ENCODE data around the gene GBA2. TPM values are rescaled to one million over a fixed set of nuclear protein-coding genes. Genes with fewer than 3 reads are reported as not detected.

The GBA2 gene
- total RNA-seq, 4 donors from 2014 or later = 53.7 to 83.3 (median 65.0) TPM

- TF ChIP-seq POLR2A (IDR thresholded peaks at IDR 0.05) (no peak), CTCF (IDR thresholded peaks at IDR 0.05) (no peak)
- no peak overlapping the region for H3K4me3 ChIP-seq (ENCODE audit: low read depth, poor library complexity, severe bottlenecking)
- no peak for DNase-seq (ENCODE audit: low spot score in 2 of 2)
- WGBS, 2 donors = 86 to 88% methylated on average over 15 of the region's 15 CpGs
- intact Hi-C loops (cut with DNase I; ENCODE audit: low total_unique reads) = no loop called here
These were observed 30.1 kb downstream of the GBA2 start for GRCh38 chr9:35718721-35719511.

- intact Hi-C loops (cut with DNase I; ENCODE audit: low total_unique reads) = no loop called here
- TF ChIP-seq POLR2A (IDR thresholded peaks at IDR 0.05) (no peak), CTCF (IDR thresholded peaks at IDR 0.05) (no peak)
- H3K4me3 ChIP-seq (ENCODE audit: low read depth, poor library complexity, severe bottlenecking) = no peak overlapping the region
- DNase-seq (ENCODE audit: low spot score in 2 of 2) = no peak
- 90 to 91% methylated on average over 14 of the region's 14 CpGs for WGBS, 2 donors
These were observed 31.7 kb downstream of the GBA2 start for GRCh38 chr9:35717132-35717870.

GRCh38 chr9:35716230-35716629 is 32.8 kb downstream of the GBA2 start:
- intact Hi-C loops (cut with DNase I; ENCODE audit: low total_unique reads) = no loop called here
- no peak overlapping the region for H3K4me3 ChIP-seq (ENCODE audit: low read depth, poor library complexity, severe bottlenecking)
- WGBS, 2 donors = 86 to 94% methylated on average over 4 of the region's 4 CpGs
- TF ChIP-seq CTCF (IDR thresholded peaks at IDR 0.05) = no peak
- no peak for TF ChIP-seq POLR2A (IDR thresholded peaks at IDR 0.05)
- DNase-seq (ENCODE audit: low spot score in 2 of 2) = no peak

DNA sequence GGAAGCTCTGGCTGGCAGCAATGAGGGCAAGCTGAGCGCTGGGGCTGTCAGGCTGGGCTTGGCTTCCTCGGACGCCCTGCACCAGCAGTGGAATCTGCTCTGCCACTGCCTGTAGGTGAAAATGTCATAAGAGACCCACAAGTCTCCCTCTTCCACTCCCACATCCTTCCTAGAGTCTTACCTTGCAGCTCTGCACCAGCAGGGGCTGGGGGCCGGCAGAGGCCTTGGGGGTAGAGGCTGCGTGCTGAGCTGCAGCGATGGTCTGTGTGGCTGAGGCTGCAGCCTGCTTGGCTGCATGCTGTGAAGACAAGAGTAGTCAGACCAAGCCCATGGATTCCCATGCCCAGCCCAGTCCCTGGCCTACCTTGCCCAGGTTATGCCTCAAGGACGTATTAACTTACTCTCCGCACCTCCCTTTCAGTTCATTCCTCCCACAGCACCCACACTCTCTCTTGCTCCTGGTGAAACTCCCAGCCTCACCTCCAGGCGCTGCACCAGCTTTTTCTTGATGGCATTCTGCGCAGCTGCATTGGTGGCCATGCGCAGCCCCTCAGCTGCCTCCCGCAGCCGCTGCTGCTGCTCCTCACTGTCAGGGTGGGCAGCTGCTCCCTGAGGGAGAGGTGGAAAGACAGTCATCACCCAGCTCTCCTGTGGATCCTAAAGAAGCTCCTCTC is 34.3 kb downstream of the GBA2 start:
- H3K4me3 ChIP-seq (ENCODE audit: low read depth, poor library complexity, severe bottlenecking) = no peak overlapping the region
- WGBS, 2 donors = 91 to 95% methylated on average over 12 to 13 of the region's 13 CpGs
- no peak for DNase-seq (ENCODE audit: low spot score in 2 of 2)
- intact Hi-C loops (cut with DNase I; ENCODE audit: low total_unique reads) = no loop called here
- TF ChIP-seq CTCF (IDR thresholded peaks at IDR 0.05) (no peak), POLR2A (IDR thresholded peaks at IDR 0.05) (no peak)

- DNase-seq (ENCODE audit: low spot score in 2 of 2) = no peak
- intact Hi-C loops (cut with DNase I; ENCODE audit: low total_unique reads) = no loop called here
- H3K4me3 ChIP-seq (ENCODE audit: low read depth, poor library complexity, severe bottlenecking) = no peak overlapping the region
- WGBS, 2 donors = 93 to 98% methylated on average over 6 of the region's 6 CpGs
- TF ChIP-seq CTCF (IDR thresholded peaks at IDR 0.05) = no peak
- no peak for TF ChIP-seq POLR2A (IDR thresholded peaks at IDR 0.05)
These were observed 34.9 kb downstream of the GBA2 start for GRCh38 chr9:35714123-35714522.
